Measurements from ENCODE around the gene FOLR2. TPM values are rescaled to one million over a fixed set of nuclear protein-coding genes. Genes with fewer than 3 reads are reported as not detected.

FOLR2 gene
- total RNA-seq, 1 donor from 2014 or later, result 19.4 TPM

GRCh38 chr11:72230764-72231365 lies 14.3 kb downstream of the FOLR2 start:
- intact Hi-C loops (cut with DNase I), result no loop called here

GRCh38 chr11:72231396-72232259 lies 15.0 kb downstream of the FOLR2 start:
- TF ChIP-seq POLR2AphosphoS5 (IDR thresholded peaks at IDR 0.05; ENCODE audit: insufficient read depth in 1 of 2, low read depth in 1 of 2) (no peak), POLR2A (IDR thresholded peaks at IDR 0.05) (no peak)
- TF ChIP-seq, protein P1, sequence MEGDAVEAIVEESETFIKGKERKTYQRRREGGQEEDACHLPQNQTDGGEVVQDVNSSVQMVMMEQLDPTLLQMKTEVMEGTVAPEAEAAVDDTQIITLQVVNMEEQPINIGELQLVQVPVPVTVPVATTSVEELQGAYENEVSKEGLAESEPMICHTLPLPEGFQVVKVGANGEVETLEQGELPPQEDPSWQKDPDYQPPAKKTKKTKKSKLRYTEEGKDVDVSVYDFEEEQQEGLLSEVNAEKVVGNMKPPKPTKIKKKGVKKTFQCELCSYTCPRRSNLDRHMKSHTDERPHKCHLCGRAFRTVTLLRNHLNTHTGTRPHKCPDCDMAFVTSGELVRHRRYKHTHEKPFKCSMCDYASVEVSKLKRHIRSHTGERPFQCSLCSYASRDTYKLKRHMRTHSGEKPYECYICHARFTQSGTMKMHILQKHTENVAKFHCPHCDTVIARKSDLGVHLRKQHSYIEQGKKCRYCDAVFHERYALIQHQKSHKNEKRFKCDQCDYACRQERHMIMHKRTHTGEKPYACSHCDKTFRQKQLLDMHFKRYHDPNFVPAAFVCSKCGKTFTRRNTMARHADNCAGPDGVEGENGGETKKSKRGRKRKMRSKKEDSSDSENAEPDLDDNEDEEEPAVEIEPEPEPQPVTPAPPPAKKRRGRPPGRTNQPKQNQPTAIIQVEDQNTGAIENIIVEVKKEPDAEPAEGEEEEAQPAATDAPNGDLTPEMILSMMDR (IDR thresholded peaks at IDR 0.05), result no peak
- no peaks in the 10 kb centered on the region for H3K9me3 ChIP-seq

More at GRCh38 chr11:72230764-72231365, 14.3 kb downstream of the FOLR2 start:
- Histone ChIP-seq H3K9me3 (no peaks in the 10 kb centered on the region), H3K27ac (no peak overlapping the region), H3K36me3 (peaks cover 0 to 68% of the 10 kb centered on the region in 2 donors), H3K4me1 (peaks cover 12% of the 10 kb centered on the region), H3K27me3 (no peaks in the 10 kb centered on the region), H3K4me3 (no peak overlapping the region)
- DNase-seq (ENCODE audit: extremely low spot score in 2 of 2), result peak in 1 of 2 donors; percentile 67
- no peak for TF ChIP-seq POLR2A (IDR thresholded peaks at IDR 0.05)
- TF ChIP-seq, protein P1 (IDR thresholded peaks at IDR 0.05), result no peak
- no peak for TF ChIP-seq POLR2AphosphoS5 (IDR thresholded peaks at IDR 0.05; ENCODE audit: insufficient read depth in 1 of 2, low read depth in 1 of 2)

GRCh38 chr11:72232260-72233055 lies 15.9 kb downstream of the FOLR2 start:
- intact Hi-C loops (cut with DNase I), result no loop called here
- Histone ChIP-seq H3K27me3 (no peaks in the 10 kb centered on the region), H3K27ac (no peak overlapping the region), H3K36me3 (peaks cover 0 to 83% of the 10 kb centered on the region in 2 donors), H3K9me3 (no peaks in the 10 kb centered on the region), H3K4me1 (no peaks in the 10 kb centered on the region), H3K4me3 (no peak overlapping the region)
- peak in 1 of 2 donors; percentile 78 for DNase-seq (ENCODE audit: extremely low spot score in 2 of 2)
- TF ChIP-seq POLR2A (IDR thresholded peaks at IDR 0.05), result no peak
- no peak for TF ChIP-seq POLR2AphosphoS5 (IDR thresholded peaks at IDR 0.05; ENCODE audit: insufficient read depth in 1 of 2, low read depth in 1 of 2)

More at GRCh38 chr11:72231396-72232259, 15.0 kb downstream of the FOLR2 start:
- H3K27me3 ChIP-seq, result no peaks in the 10 kb centered on the region
- no peak overlapping the region for H3K4me3 ChIP-seq
- no peak overlapping the region for H3K27ac ChIP-seq
- peaks cover 5% of the 10 kb centered on the region for H3K4me1 ChIP-seq
- peak in 1 of 2 donors; percentile 58 for DNase-seq (ENCODE audit: extremely low spot score in 2 of 2)
- intact Hi-C loops (cut with DNase I), result no loop called here
- H3K36me3 ChIP-seq, result peaks cover 0 to 75% of the 10 kb centered on the region in 2 donors

DNA sequence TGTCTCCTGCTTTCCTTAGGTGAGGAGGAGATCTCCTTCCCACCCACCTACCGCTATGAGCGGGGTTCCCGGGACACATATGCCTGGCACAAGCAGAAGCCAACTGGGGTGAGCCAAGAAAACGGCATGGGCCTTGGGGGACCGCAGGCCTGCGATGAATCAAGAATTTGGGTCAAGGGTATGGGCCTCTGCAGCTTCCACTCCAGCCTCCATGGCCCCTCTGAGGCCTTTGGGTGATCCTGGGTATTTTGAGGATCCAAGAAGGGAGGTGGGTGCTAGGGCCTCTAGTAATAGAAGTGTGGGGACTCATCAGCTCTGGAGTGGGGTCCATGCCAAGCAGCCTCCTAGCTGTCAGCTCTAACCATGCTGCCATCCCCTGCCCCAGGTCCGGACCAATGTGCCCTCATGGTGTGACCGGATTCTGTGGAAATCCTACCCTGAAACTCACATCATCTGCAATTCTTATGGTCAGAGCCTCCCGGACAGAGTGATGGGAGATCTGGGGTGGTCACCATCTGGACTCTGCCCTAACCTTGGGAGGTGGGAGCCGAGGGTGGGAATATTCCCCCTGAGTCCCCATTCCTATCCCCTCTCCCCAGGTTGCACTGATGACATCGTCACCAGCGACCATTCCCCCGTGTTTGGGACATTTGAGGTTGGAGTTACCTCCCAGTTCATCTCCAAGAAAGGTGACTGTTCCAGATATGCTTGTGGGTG lies 16.6 kb downstream of the FOLR2 start:
- Histone ChIP-seq H3K4me1 (no peaks in the 10 kb centered on the region), H3K9me3 (no peaks in the 10 kb centered on the region), H3K27ac (no peak overlapping the region), H3K4me3 (no peak overlapping the region), H3K27me3 (no peaks in the 10 kb centered on the region), H3K36me3 (peaks cover 0 to 87% of the 10 kb centered on the region in 2 donors)
- DNase-seq (ENCODE audit: extremely low spot score in 2 of 2), result peak in 1 of 2 donors; percentile 34
- TF ChIP-seq POLR2A (IDR thresholded peaks at IDR 0.05) (no peak), POLR2AphosphoS5 (IDR thresholded peaks at IDR 0.05; ENCODE audit: insufficient read depth in 1 of 2, low read depth in 1 of 2) (no peak)
- TF ChIP-seq, protein P1 (IDR thresholded peaks at IDR 0.05), result no peak
- intact Hi-C loops (cut with DNase I), result no loop called here
